PC-9 (cell line): ENCODE results near the gene ALAD. TPM values are rescaled to one million over a fixed set of nuclear protein-coding genes. Genes with fewer than 3 reads are reported as not detected.

ENCODE experiments used
- BruUV-seq: library from RNA; stranded (reverse); fragments of 400-500 nt; replicated peaks from 2 replicates; lab custom pipeline; 2021; lab: Mats Ljungman, UMichigan
- CTCF ChIA-PET: fragments of 300-600 bp; sonication (Branson Sonifier 250); formaldehyde crosslinking; loops from one replicate; lab custom pipeline; 2022; ENCODE audit warnings: antibody characterized with exemption; lab: Charles Lee
- POLR2A ChIA-PET: fragments of 300-600 bp; sonication (Branson Sonifier 250); formaldehyde crosslinking; loops from one replicate; lab custom pipeline; 2022; ENCODE audit warnings: antibody characterized with exemption; ENCODE audit not compliant: unreplicated experiment; lab: Charles Lee
- DNase-seq, 2 experiments: peaks; one replicate each; pipeline versions ENCODE4 v3.0.0 to v3.0.0-alpha.2; 2015 to 2022; ENCODE audit warnings: mixed read lengths in 1 of 2
- H2AFZ ChIP-seq: fragments of 200-600 bp; sonication (generic); 2 replicates; pipeline ENCODE4 v1.8.1; 2017; ENCODE audit warnings: antibody characterized with exemption
- H3F3A ChIP-seq: fragments of 200-600 bp; sonication (generic); 2 replicates; pipeline ENCODE4 v1.8.1; 2017; ENCODE audit warnings: antibody characterized with exemption, mild to moderate bottlenecking, low read depth; ENCODE audit not compliant: insufficient read depth
- H3K27ac ChIP-seq: fragments of 200-600 bp; sonication (generic); 2 replicates; pipeline ENCODE4 v1.6.1; 2016; ENCODE audit warnings: mixed run types
- H3K27me3 ChIP-seq: fragments of 200-600 bp; sonication (generic); 2 replicates; pipeline ENCODE4 v1.6.1; 2016; ENCODE audit warnings: low read depth, mixed run types; ENCODE audit not compliant: insufficient read depth
- H3K36me3 ChIP-seq: fragments of 200-600 bp; sonication (generic); 2 replicates; pipeline ENCODE4 v1.6.1; 2016; ENCODE audit warnings: low read depth, mixed run types
- H3K4me1 ChIP-seq: fragments of 200-600 bp; sonication (generic); replicated peaks from 2 replicates; pipeline ENCODE4 v1.6.1; 2016; ENCODE audit warnings: mixed run types; ENCODE audit not compliant: insufficient read depth
- H3K4me2 ChIP-seq: fragments of 200-600 bp; sonication (generic); 2 replicates; pipeline ENCODE4 v1.6.1; 2017; ENCODE audit warnings: mixed run types
- H3K4me3 ChIP-seq: fragments of 200-600 bp; sonication (generic); 2 replicates; pipeline ENCODE4 v1.6.1; 2016; ENCODE audit warnings: mixed run types
- H3K79me2 ChIP-seq: fragments of 200-600 bp; sonication (generic); 2 replicates; pipeline ENCODE4 v1.6.1; 2017; ENCODE audit warnings: low read depth, mixed run types
- H3K9me2 ChIP-seq: fragments of 200-600 bp; sonication (generic); 2 replicates; pipeline ENCODE4 v1.8.1; 2017; ENCODE audit warnings: mild to moderate bottlenecking; ENCODE audit not compliant: insufficient read depth
- H3K9me3 ChIP-seq: fragments of 200-600 bp; sonication (generic); 2 replicates; pipeline ENCODE4 v1.8.1; 2016; ENCODE audit warnings: low read depth; ENCODE audit not compliant: insufficient read depth
- H4K20me1 ChIP-seq: fragments of 200-600 bp; sonication (generic); 2 replicates; pipeline ENCODE4 v1.8.1; 2017; ENCODE audit not compliant: insufficient read depth
- EZH2 ChIP-seq: fragments of 200-600 bp; sonication (generic); IDR thresholded peaks from 2 replicates; pipeline ENCODE4 v1.8.0; 2017; ENCODE audit warnings: antibody characterized with exemption, low read depth
- intact Hi-C: fragments of 100-400 bp; cut with micrococcal nuclease; formaldehyde crosslinking; loops from one replicate; pipeline ENCODE4 v1.10.0; 2022; ENCODE audit not compliant: unreplicated experiment
- total RNA-seq: library from RNA; stranded (reverse); gene quantifications from 2 replicates; pipeline ENCODE4 v1.2.3, GENCODE V29; 2021
- TF ChIP-seq, protein P1 (sequence below): fragments of 200-600 bp; sonication (generic); conservative IDR thresholded peaks from 2 replicates; pipeline ENCODE4 v1.6.1; 2017; ENCODE audit warnings: mixed run types, antibody characterized with exemption, mild to moderate bottlenecking, moderate library complexity

Gene ALAD
- total RNA-seq, 1 experiment from 2014 or later = 42.7 TPM

DNA sequence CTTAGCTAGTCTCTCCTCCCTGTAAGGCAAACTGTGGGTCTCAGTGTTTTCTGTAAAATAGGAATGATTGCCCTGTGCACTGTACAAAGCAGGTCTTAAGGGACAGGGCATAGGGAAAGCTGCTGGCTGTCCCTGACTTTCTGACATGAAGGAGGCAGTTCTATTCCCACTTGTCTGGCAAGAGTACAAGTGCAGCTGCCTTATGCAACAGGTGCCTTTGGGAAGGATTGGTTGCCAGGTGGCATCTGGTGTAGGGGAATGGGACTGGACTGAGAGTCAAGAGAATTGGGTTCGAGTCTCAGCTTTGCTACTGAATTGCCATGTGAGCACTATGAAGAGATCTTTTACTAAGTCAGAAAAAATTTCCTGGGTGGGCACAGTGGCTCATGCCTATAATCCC, 41.7 kb downstream of the ALAD start:
- no peak for TF ChIP-seq EZH2
- TF ChIP-seq, protein P1, sequence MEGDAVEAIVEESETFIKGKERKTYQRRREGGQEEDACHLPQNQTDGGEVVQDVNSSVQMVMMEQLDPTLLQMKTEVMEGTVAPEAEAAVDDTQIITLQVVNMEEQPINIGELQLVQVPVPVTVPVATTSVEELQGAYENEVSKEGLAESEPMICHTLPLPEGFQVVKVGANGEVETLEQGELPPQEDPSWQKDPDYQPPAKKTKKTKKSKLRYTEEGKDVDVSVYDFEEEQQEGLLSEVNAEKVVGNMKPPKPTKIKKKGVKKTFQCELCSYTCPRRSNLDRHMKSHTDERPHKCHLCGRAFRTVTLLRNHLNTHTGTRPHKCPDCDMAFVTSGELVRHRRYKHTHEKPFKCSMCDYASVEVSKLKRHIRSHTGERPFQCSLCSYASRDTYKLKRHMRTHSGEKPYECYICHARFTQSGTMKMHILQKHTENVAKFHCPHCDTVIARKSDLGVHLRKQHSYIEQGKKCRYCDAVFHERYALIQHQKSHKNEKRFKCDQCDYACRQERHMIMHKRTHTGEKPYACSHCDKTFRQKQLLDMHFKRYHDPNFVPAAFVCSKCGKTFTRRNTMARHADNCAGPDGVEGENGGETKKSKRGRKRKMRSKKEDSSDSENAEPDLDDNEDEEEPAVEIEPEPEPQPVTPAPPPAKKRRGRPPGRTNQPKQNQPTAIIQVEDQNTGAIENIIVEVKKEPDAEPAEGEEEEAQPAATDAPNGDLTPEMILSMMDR = no peak
- Histone ChIP-seq H3F3A (peaks cover 8% of the 10 kb centered on the region; the same call in 1 of the 2 replicates), H3K79me2 (no peaks in the 10 kb centered on the region), H3K4me3 (no peak overlapping the region), H3K9me2 (no peaks in the 10 kb centered on the region), H2AFZ (no peak overlapping the region), H3K27ac (no peak overlapping the region), H3K27me3 (no peaks in the 10 kb centered on the region), H3K36me3 (peaks cover 1% of the 10 kb centered on the region; the same call in 1 of the 2 replicates), H3K4me2 (no peak overlapping the region), H3K4me1 (peaks cover 19% of the 10 kb centered on the region), H3K9me3 (no peaks in the 10 kb centered on the region), H4K20me1 (0 out of 2 replicates have a peak, but pooled peaks cover 3% of the 10 kb centered on the region)
- intact Hi-C loops = no loop called here
- no peak for DNase-seq
- POLR2A ChIA-PET = no interaction called here
- CTCF ChIA-PET = no interaction called here
- BruUV-seq = no TSS peak

DNA sequence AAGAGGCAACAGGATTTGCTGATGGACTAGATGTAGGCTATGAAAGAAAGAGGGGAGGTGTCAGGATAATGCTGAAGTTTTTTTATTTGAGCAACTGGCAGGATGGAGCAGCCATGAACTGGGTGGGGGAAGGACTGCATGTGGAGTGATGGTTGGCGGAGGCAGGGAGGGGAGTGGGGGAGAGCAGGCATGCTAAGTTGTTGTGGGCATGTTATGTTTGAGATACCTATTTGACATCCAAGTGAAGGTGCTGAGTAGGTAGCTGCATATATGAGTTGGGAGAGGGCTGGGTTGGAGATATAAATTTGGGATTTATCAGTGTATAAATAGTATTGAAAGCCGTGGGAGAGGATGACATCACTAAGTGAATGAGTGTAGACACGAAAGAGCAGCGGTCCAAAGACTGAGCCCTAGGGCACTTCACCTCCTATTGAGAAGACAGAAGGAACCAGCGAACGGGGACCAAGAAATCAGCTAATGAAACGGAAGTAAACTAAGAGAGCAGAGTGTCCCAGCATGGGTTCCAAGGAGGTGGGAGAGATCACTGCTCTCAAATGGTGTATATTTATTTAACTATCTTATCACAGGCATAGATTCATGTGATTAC, 44.3 kb downstream of the ALAD start:
- 0 out of 2 replicates have a peak, but pooled peaks cover 3% of the 10 kb centered on the region for H4K20me1 ChIP-seq
- ChIA-PET POLR2A (interaction anchor here (0.6 kb wide), 1 partner anchor 45 kb away, joined by 4 read pairs; no protein-coding TSS in a partner anchor), CTCF (no interaction called here)
- peaks cover 4% of the 10 kb centered on the region; the same call in 1 of the 2 replicates for H3K36me3 ChIP-seq
- peaks cover 16% of the 10 kb centered on the region; the same call in 1 of the 2 replicates for H3K79me2 ChIP-seq
- peaks cover 31% of the 10 kb centered on the region for H3K4me1 ChIP-seq
- no peaks in the 10 kb centered on the region for H3K27me3 ChIP-seq
- H3K9me2 ChIP-seq = no peaks in the 10 kb centered on the region
- no peak for TF ChIP-seq EZH2
- TF ChIP-seq, protein P1 = no peak
- H3K9me3 ChIP-seq = no peaks in the 10 kb centered on the region
- no TSS peak for BruUV-seq
- H3K4me3 ChIP-seq = no peak overlapping the region
- H2AFZ ChIP-seq = no peak overlapping the region
- intact Hi-C loops = no loop called here
- no peak overlapping the region for H3K27ac ChIP-seq
- no peak overlapping the region for H3K4me2 ChIP-seq
- peaks cover 13% of the 10 kb centered on the region; the same call in 1 of the 2 replicates for H3F3A ChIP-seq
- DNase-seq = no peak

DNA sequence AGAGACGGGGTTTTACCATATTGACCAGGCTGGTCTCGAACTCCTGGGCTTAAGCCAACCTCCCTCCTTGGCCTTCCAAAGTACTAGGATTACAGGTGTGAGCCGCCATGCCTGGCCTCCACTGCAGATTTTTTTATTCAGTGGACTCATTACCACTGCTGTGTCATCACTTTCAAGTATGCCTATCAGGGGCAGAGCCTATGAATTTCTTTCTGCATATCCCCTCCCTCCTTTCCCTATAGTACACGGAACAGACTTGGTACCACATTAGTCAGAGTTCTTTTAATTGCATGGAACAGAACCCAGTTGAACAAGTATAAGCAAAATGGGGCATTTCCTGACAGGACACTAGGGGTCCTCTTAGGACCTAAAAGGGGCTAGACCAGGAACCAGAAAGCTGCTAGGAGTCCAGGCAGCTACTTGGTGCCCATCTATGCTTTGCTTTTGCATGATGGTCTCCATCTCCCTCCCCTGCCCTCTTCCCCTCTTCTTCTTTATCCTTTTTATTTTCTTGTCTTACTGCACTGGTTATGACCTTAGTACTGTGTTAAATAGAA, 46.0 kb downstream of the ALAD start:
- Histone ChIP-seq H3K9me2 (no peaks in the 10 kb centered on the region), H3K27ac (no peak overlapping the region), H3K4me1 (peaks cover 31% of the 10 kb centered on the region), H2AFZ (no peak overlapping the region), H3F3A (peaks cover 15% of the 10 kb centered on the region; the same call in 1 of the 2 replicates), H3K4me2 (no peak overlapping the region), H3K9me3 (no peaks in the 10 kb centered on the region), H4K20me1 (no peaks in the 10 kb centered on the region), H3K79me2 (peaks cover 31% of the 10 kb centered on the region), H3K27me3 (no peaks in the 10 kb centered on the region), H3K4me3 (no peak overlapping the region), H3K36me3 (peaks cover 4% of the 10 kb centered on the region; the same call in 1 of the 2 replicates)
- no peak for DNase-seq
- no TSS peak for BruUV-seq
- CTCF ChIA-PET = interaction anchor here (0.6 kb wide), 1 partner anchor 224 kb away, joined by 3 read pairs; no protein-coding TSS in a partner anchor
- intact Hi-C loops = no loop called here
- TF ChIP-seq EZH2 = no peak
- TF ChIP-seq, protein P1 = no peak; the same call in 1 of the 2 replicates
- POLR2A ChIA-PET = no interaction called here
